H1 (cell line): ENCODE measurements around the gene NGEF. TPM values are rescaled to one million over a fixed set of nuclear protein-coding genes. Genes with fewer than 3 reads are reported as not detected.

Experiments used
- CTCF ChIA-PET: fragments of 300-600 bp; sonication (Branson Sonifier 250); formaldehyde crosslinking; loops from one replicate; lab custom pipeline; 2021; ENCODE audit not compliant: partially characterized antibody; lab: Charles Lee
- POLR2A ChIA-PET: fragments of 300-600 bp; sonication (Branson Sonifier 250); formaldehyde crosslinking; loops from one replicate; lab custom pipeline; 2021; ENCODE audit warnings: inconsistent platforms; ENCODE audit not compliant: partially characterized antibody; lab: Charles Lee
- DNase-seq, 2 experiments: peaks; one replicate each; pipeline versions ENCODE4 v3.0.0 to v3.0.0-alpha.2; 2010 to 2022; ENCODE audit warnings: low spot score in 2 of 2, low read depth in 1 of 2, mixed read lengths in 1 of 2
- FAIRE-seq: peaks from 2 replicates; lab custom pipeline; 2011; peaks lifted over from hg19 to GRCh38; lab: Jason Lieb, UNC
- H2AFZ ChIP-seq: 2 replicates; pipeline ENCODE4 v1.8.1; 2012; ENCODE audit warnings: low read length, inconsistent platforms
- H2AK5ac ChIP-seq: 2 replicates; pipeline ENCODE4 v1.6.1; 2013; ENCODE audit warnings: low read depth, low read length
- H2BK120ac ChIP-seq: replicated peaks from 2 replicates; pipeline ENCODE3; 2013; ENCODE audit warnings: low read depth, low read length, inconsistent platforms
- H2BK12ac ChIP-seq: 2 replicates; pipeline ENCODE4 v1.6.1; 2013; ENCODE audit warnings: low read depth, low read length
- H2BK15ac ChIP-seq: 2 replicates; pipeline ENCODE4 v1.6.1; 2013; ENCODE audit warnings: low read length
- H2BK20ac ChIP-seq: 2 replicates; pipeline ENCODE4 v1.6.1; 2013; ENCODE audit warnings: low read length
- H2BK5ac ChIP-seq: 2 replicates; pipeline ENCODE4 v1.6.1; 2013; ENCODE audit warnings: low read depth, low read length
- H3K14ac ChIP-seq: 2 replicates; pipeline ENCODE4 v1.6.1; 2013; ENCODE audit warnings: inconsistent platforms; ENCODE audit not compliant: insufficient read length
- H3K18ac ChIP-seq: 2 replicates; pipeline ENCODE4 v1.6.1; 2013; ENCODE audit warnings: low read length; ENCODE audit errors: extremely low read depth
- H3K23ac ChIP-seq: 2 replicates; pipeline ENCODE4 v1.6.1; 2013; ENCODE audit warnings: inconsistent platforms; ENCODE audit not compliant: insufficient read length
- H3K23me2 ChIP-seq: 2 replicates; pipeline ENCODE4 v1.6.1; 2013; ENCODE audit warnings: low read depth, low read length
- H3K27ac ChIP-seq: 2 replicates; pipeline ENCODE4 v1.6.1; 2011; ENCODE audit warnings: low read depth, low read length, inconsistent platforms
- H3K27me3 ChIP-seq, 4 experiments: replicated peaks in 1 of 4; 1 replicate in 1 of 4; 2 replicates in 3 of 4; pipeline versions ENCODE4 v1.6.1 to v1.8.1; 2011 to 2013; ENCODE audit warnings: low read length in 3 of 4, mild to moderate bottlenecking in 3 of 4, inconsistent platforms in 2 of 4, mixed read lengths in 2 of 4, moderate library complexity in 1 of 4; ENCODE audit not compliant: control insufficient read depth in 3 of 4, insufficient read depth in 3 of 4; ENCODE audit errors: extremely low read depth in 1 of 4
- H3K36me3 ChIP-seq, 4 experiments: 2 replicates each; pipeline versions ENCODE4 v1.6.1 to v1.8.1; 2011 to 2013; ENCODE audit warnings: mild to moderate bottlenecking in 4 of 4, low read length in 3 of 4, moderate library complexity in 2 of 4, control low read depth in 1 of 4, inconsistent platforms in 1 of 4; ENCODE audit not compliant: insufficient read depth in 4 of 4, control insufficient read depth in 2 of 4
- H3K4ac ChIP-seq: replicated peaks from 2 replicates; pipeline ENCODE3; 2013; ENCODE audit warnings: low read length, low read depth, mixed read lengths, inconsistent platforms; ENCODE audit not compliant: insufficient read length
- H3K4me1 ChIP-seq, 4 experiments: replicated peaks in 1 of 4; 1 replicate in 1 of 4; 2 replicates in 3 of 4; pipeline versions ENCODE4 v1.6.1 to v1.8.1; 2011 to 2013; ENCODE audit warnings: low read length in 3 of 4, inconsistent platforms in 2 of 4, mixed read lengths in 1 of 4; ENCODE audit not compliant: insufficient read depth in 4 of 4, control insufficient read depth in 3 of 4
- H3K4me2 ChIP-seq, 2 experiments: 2 replicates each; pipeline versions ENCODE4 v1.6.1 to v1.8.1; 2011 to 2013; ENCODE audit warnings: low read depth in 2 of 2, low read length in 2 of 2, control low read depth in 1 of 2, inconsistent platforms in 1 of 2, mild to moderate bottlenecking in 1 of 2; ENCODE audit not compliant: insufficient read depth in 1 of 2
- H3K4me3 ChIP-seq, 4 experiments: fragments of 200-600, 300-600 bp in 1 of 4; sonication (generic), shearing (Covaris generic), sonication (Bioruptor Twin) in 1 of 4; 2 replicates each; pipeline versions ENCODE4 v1.5.1 to v1.8.1; 2011 to 2016; ENCODE audit warnings: low read length in 4 of 4, low read depth in 3 of 4, control low read depth in 2 of 4, inconsistent platforms in 2 of 4, mild to moderate bottlenecking in 2 of 4, mixed read lengths in 1 of 4, moderate library complexity in 1 of 4; ENCODE audit not compliant: insufficient read depth in 2 of 4; ENCODE audit errors: extremely low read depth in 1 of 4
- H3K56ac ChIP-seq: replicated peaks from 2 replicates; pipeline ENCODE3; 2013; ENCODE audit warnings: low read depth, mild to moderate bottlenecking, mixed read lengths, low read length, inconsistent platforms; ENCODE audit not compliant: insufficient read length
- H3K79me1 ChIP-seq: 2 replicates; pipeline ENCODE4 v1.6.1; 2013; ENCODE audit warnings: low read depth, low read length, control low read depth
- H3K79me2 ChIP-seq, 2 experiments: 2 replicates each; pipeline versions ENCODE4 v1.6.1 to v1.8.1; 2012 to 2013; ENCODE audit warnings: low read length in 2 of 2, mild to moderate bottlenecking in 2 of 2, inconsistent platforms in 1 of 2; ENCODE audit not compliant: insufficient read depth in 2 of 2, control insufficient read depth in 1 of 2
- H3K9ac ChIP-seq, 4 experiments: replicated peaks in 1 of 4; 1 replicate in 1 of 4; 2 replicates in 3 of 4; pipeline versions ENCODE4 v1.6.1 to v1.8.1; 2011 to 2013; ENCODE audit warnings: low read depth in 3 of 4, low read length in 3 of 4, control low read depth in 2 of 4, mild to moderate bottlenecking in 2 of 4, moderate library complexity in 2 of 4, inconsistent platforms in 1 of 4; ENCODE audit errors: extremely low read depth in 1 of 4
- H3K9me3 ChIP-seq, 2 experiments: 2 replicates each; pipeline versions ENCODE4 v1.6.1 to v1.8.1; 2012 to 2013; ENCODE audit warnings: mild to moderate bottlenecking in 2 of 2, moderate library complexity in 2 of 2, control low read depth in 1 of 2, inconsistent platforms in 1 of 2, low read depth in 1 of 2, low read length in 1 of 2, mixed read lengths in 1 of 2; ENCODE audit not compliant: insufficient read depth in 2 of 2
- H4K20me1 ChIP-seq, 2 experiments: replicated peaks in 1 of 2; 2 replicates each; pipeline versions ENCODE3 to v1.8.1; 2011 to 2013; ENCODE audit warnings: inconsistent platforms in 2 of 2, low read length in 2 of 2, mild to moderate bottlenecking in 1 of 2; ENCODE audit not compliant: insufficient read depth in 2 of 2, control insufficient read depth in 1 of 2
- H4K5ac ChIP-seq: 2 replicates; pipeline ENCODE4 v1.6.1; 2013; ENCODE audit warnings: low read length, low read depth, mixed read lengths, inconsistent platforms; ENCODE audit not compliant: insufficient read length
- H4K8ac ChIP-seq: 2 replicates; pipeline ENCODE4 v1.8.0; 2013; ENCODE audit warnings: mild to moderate bottlenecking, moderate library complexity, low read length, inconsistent platforms; ENCODE audit not compliant: insufficient read depth; ENCODE audit errors: extremely low read depth
- H4K91ac ChIP-seq: replicated peaks from 2 replicates; pipeline ENCODE3; 2013; ENCODE audit warnings: low read length, mixed read lengths, inconsistent platforms; ENCODE audit not compliant: insufficient read length
- SIRT6 ChIP-seq: IDR thresholded peaks from one replicate; pipeline ENCODE4 v1.7.1; 2012; ENCODE audit warnings: low read length, inconsistent platforms
- SRF ChIP-seq: IDR thresholded peaks from 2 replicates; pipeline ENCODE4 v1.6.1; 2011; ENCODE audit warnings: mild to moderate bottlenecking, low read depth, low read length, moderate library complexity
- TAF7 ChIP-seq: optimal IDR thresholded peaks from 2 replicates; pipeline ENCODE3; 2011; ENCODE audit warnings: low read depth, mild to moderate bottlenecking, inconsistent platforms, low read length, moderate library complexity, borderline replicate concordance
- WGBS, 2 experiments: shearing (Covaris generic) in 1 of 2; methylation state at CpG; one replicate each; pipeline versions ENCODE4 v1.1.6 to v1.1.7; 2013 to 2015; ENCODE audit warnings: low lambda C conversion rate in 2 of 2, mixed read lengths in 2 of 2, inconsistent platforms in 1 of 2, low coverage in 1 of 2, missing lambda C conversion rate in 1 of 2; ENCODE audit not compliant: insufficient replicate concordance in 2 of 2, insufficient coverage in 1 of 2, insufficient read length in 1 of 2; ENCODE audit errors: extremely low coverage in 1 of 2, missing lambda C conversion rate in 1 of 2; 5-methylcytosine and 5-hydroxymethylcytosine counted together
- polyA plus RNA-seq, 7 experiments: library from polyadenylated mRNA; depleted of rRNA in 3 of 7; stranded (reverse) in 5 of 7; unstranded in 2 of 7; fragments of >200 nt in 5 of 7; fragments of 200-250 nt in 2 of 7; gene quantifications; 1 replicate in 5 of 7; 2 replicates in 1 of 7; 4 replicates in 1 of 7; pipeline versions ENCODE4 v1.2.1 to v1.2.3, GENCODE V29; 2011 to 2013; ENCODE audit warnings: missing spikeins in 2 of 7, mixed read lengths in 2 of 7
- total RNA-seq: library from RNA; stranded (reverse); fragmentation: NEBNext Ultra II Directional; extraction: Animal tissue kit (Norgen Biotek cat#: 25700); gene quantifications from 2 replicates; pipeline ENCODE4 v1.2.1, GENCODE V29; 2021

The NGEF gene
- total and polyA plus RNA-seq, 2 of the 8 experiments (the other 6 are each of a cell fraction or from before 2014, with no cell fraction given) = 2.7 to 3.2 TPM

DNA sequence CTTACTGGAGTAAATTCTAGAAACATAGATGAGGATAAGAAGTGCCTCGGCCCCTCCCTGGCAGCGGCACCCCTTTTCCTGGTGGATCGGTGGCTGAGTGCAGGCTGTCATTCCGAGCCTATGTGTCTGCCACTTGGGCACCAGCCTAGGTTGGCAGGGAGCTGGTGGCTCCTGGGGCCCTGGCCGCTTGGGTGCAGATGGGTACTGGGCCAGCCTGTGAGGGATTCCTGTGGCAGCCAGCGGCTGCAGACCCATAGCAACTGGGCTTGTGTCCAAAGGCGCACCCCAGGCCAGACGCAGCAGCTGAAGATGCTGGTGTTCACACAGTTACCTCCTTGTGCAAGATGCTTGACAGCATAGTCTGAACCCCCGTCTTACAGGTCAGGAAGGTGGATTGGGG, 140.2 kb downstream of the NGEF start:
- Histone ChIP-seq H2BK5ac (no peak overlapping the region), H3K9me3 (no peaks in the 10 kb centered on the region), H3K79me2 (no peaks in the 10 kb centered on the region), H3K18ac (no peak overlapping the region), H3K36me3 (no peaks in the 10 kb centered on the region), H2AFZ (no peak overlapping the region), H3K23ac (no peak overlapping the region), H3K9ac (no peak overlapping the region), H3K4me3 (no peak overlapping the region), H4K91ac (no peak overlapping the region), H2BK15ac (no peak overlapping the region), H3K4me1 (peaks cover 0 to 4% (median 1%) of the 10 kb centered on the region in 4 experiments; a peak in 4 of 7 replicates), H3K23me2 (peaks cover 12% of the 10 kb centered on the region; the same call in 1 of the 2 replicates), H2BK120ac (no peak overlapping the region), H2BK20ac (no peak overlapping the region), H3K79me1 (no peaks in the 10 kb centered on the region), H4K8ac (no peak overlapping the region), H3K14ac (no peak overlapping the region), H2AK5ac (no peak overlapping the region), H3K27me3 (peaks cover 0 to 23% (median 17%) of the 10 kb centered on the region in 4 experiments; a peak in 5 of 7 replicates), H3K27ac (no peak overlapping the region), H4K5ac (no peak overlapping the region), H3K4me2 (no peak overlapping the region), H3K56ac (no peak overlapping the region), H4K20me1 (peaks cover 0 to 3% of the 10 kb centered on the region in 2 experiments), H3K4ac (no peak overlapping the region), H2BK12ac (no peak overlapping the region)
- FAIRE-seq (no peak), DNase-seq (no peak)
- TF ChIP-seq SIRT6 = no peak
- TF ChIP-seq TAF7 = no peak
- no peak for TF ChIP-seq SRF
- 97% methylated on average over 9 of the region's 9 CpGs; no CpG with 5 or more reads in 1 of the 2 experiments for WGBS, 2 experiments
- CTCF ChIA-PET = interaction anchor here (1.2 to 2.7 kb wide), 3 partner anchors 9 to 111 kb away, joined by 3 to 8 read pairs (median 3); no protein-coding TSS in a partner anchor
- POLR2A ChIA-PET = no interaction called here
